ENCODE measurements around the gene WASF3. TPM values are rescaled to one million over a fixed set of nuclear protein-coding genes. Genes with fewer than 3 reads are reported as not detected.

Gene WASF3
- total RNA-seq, 1 experiment from 2014 or later = 3.4 TPM

DNA sequence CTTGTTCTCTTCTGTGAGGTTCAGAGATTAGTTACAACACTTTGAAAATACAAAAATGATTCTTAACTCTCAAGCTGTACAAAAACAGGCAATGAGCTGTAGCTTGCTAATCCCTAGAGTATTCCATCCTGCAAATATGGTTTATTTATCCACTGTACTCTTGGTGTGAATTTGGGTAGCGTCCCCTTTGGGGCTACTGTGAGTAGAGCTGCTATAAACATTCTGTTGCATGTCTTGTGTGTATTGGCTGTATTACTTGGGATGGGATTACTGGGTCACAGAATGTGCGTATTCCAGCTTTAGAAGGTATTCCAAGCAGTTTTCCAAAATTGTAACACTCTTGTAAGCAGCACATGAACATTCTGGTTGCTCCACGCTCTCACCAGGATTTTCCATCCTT lies 169.6 kb downstream of the WASF3 start:
- DNase-seq (ENCODE audit: low read depth, low spot score) = no peak
- H3K9ac ChIP-seq (ENCODE audit: low read length) = no peak overlapping the region
- H3K4me1 ChIP-seq (ENCODE audit: control insufficient read depth in 1 of 2, insufficient read depth in 2 of 2, low read length in 2 of 2) = no peaks in the 10 kb centered on the region
- H3K36me3 ChIP-seq (ENCODE audit: control insufficient read depth in 1 of 2, insufficient read depth in 2 of 2, low read length in 2 of 2) = no peaks in the 10 kb centered on the region
- no peaks in the 10 kb centered on the region for H3K79me2 ChIP-seq (ENCODE audit: insufficient read depth, low read length)
- CTCF ChIA-PET = no interaction called here
- ATAC-seq = no peak
- intact Hi-C loops (cut with micrococcal nuclease) = no loop called here
- TF ChIP-seq, protein P1, sequence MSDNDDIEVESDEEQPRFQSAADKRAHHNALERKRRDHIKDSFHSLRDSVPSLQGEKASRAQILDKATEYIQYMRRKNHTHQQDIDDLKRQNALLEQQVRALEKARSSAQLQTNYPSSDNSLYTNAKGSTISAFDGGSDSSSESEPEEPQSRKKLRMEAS (IDR thresholded peaks at IDR 0.05) = no peak
- TF ChIP-seq SRF (IDR thresholded peaks at IDR 0.05; ENCODE audit: low read depth) (no peak), CBX3 (IDR thresholded peaks at IDR 0.05; ENCODE audit: low read depth) (no peak), FOSL1 (IDR thresholded peaks at IDR 0.05; ENCODE audit: low read depth) (no peak), RAD21 (IDR thresholded peaks at IDR 0.05; ENCODE audit: low read depth) (no peak), EGR1 (IDR thresholded peaks at IDR 0.05; ENCODE audit: low read depth) (no peak), JUND (IDR thresholded peaks at IDR 0.05) (no peak), POLR2A (IDR thresholded peaks at IDR 0.05; ENCODE audit: borderline replicate concordance, extremely low read depth, insufficient read depth, insufficient read length) (no peak), ZNF274 (IDR thresholded peaks at IDR 0.05; ENCODE audit: low read depth, low read length) (no peak), ZFX (IDR thresholded peaks at IDR 0.05) (no peak), YY1 (IDR thresholded peaks at IDR 0.05; ENCODE audit: extremely low read depth, insufficient replicate concordance, low read depth, low read length) (no peak), ELF1 (IDR thresholded peaks at IDR 0.05; ENCODE audit: borderline replicate concordance, low read depth) (no peak), SIN3A (IDR thresholded peaks at IDR 0.05; ENCODE audit: low read depth) (no peak), CEBPB (IDR thresholded peaks at IDR 0.05; ENCODE audit: low read depth) (no peak)
- TF ChIP-seq, protein P2, sequence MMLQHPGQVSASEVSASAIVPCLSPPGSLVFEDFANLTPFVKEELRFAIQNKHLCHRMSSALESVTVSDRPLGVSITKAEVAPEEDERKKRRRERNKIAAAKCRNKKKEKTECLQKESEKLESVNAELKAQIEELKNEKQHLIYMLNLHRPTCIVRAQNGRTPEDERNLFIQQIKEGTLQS (IDR thresholded peaks at IDR 0.05) = no peak
- TF ChIP-seq, protein P3, sequence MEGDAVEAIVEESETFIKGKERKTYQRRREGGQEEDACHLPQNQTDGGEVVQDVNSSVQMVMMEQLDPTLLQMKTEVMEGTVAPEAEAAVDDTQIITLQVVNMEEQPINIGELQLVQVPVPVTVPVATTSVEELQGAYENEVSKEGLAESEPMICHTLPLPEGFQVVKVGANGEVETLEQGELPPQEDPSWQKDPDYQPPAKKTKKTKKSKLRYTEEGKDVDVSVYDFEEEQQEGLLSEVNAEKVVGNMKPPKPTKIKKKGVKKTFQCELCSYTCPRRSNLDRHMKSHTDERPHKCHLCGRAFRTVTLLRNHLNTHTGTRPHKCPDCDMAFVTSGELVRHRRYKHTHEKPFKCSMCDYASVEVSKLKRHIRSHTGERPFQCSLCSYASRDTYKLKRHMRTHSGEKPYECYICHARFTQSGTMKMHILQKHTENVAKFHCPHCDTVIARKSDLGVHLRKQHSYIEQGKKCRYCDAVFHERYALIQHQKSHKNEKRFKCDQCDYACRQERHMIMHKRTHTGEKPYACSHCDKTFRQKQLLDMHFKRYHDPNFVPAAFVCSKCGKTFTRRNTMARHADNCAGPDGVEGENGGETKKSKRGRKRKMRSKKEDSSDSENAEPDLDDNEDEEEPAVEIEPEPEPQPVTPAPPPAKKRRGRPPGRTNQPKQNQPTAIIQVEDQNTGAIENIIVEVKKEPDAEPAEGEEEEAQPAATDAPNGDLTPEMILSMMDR (IDR thresholded peaks at IDR 0.05 in 2 of 3, conservative IDR thresholded peaks at IDR 0.05 in 1 of 3; ENCODE audit: borderline replicate concordance in 1 of 3, insufficient read depth in 1 of 3, low read depth in 2 of 3, low read length in 2 of 3) = no peak
- no peak overlapping the region for H3K4me3 ChIP-seq (replicated peaks in 1 of 2; ENCODE audit: low read depth in 1 of 2, low read length in 2 of 2)
- no peak overlapping the region for H3K27ac ChIP-seq (ENCODE audit: low read depth, low read length)
- POLR2A ChIA-PET = no interaction called here
- H2AFZ ChIP-seq (ENCODE audit: low read depth, low read length, poor library complexity, severe bottlenecking) = no peak overlapping the region
- no peaks in the 10 kb centered on the region for H4K20me1 ChIP-seq (ENCODE audit: insufficient read depth)
- H3K9me2 ChIP-seq (ENCODE audit: insufficient read depth) = no peaks in the 10 kb centered on the region
- RAD21 ChIA-PET (ENCODE audit: low non-redundant PET in 1 of 2, low total read pairs in 2 of 2, uncharacterized antibody in 2 of 2, unreplicated experiment in 2 of 2) = no interaction called here
- peaks cover 8% of the 10 kb centered on the region; the same call in 1 of the 2 replicates for H3K27me3 ChIP-seq (ENCODE audit: insufficient read depth, low read length)
- BruUV-seq (replicated peaks) = no TSS peak
- no peak overlapping the region for H3K4me2 ChIP-seq (ENCODE audit: low read length)
- H3K9me3 ChIP-seq (ENCODE audit: control insufficient read depth in 1 of 2, insufficient read depth in 1 of 2, low read depth in 1 of 2, low read length in 2 of 2) = no peaks in the 10 kb centered on the region
